Progenitor cell of endocrine pancreas (in vitro differentiated cells): ENCODE data around the gene SLC35F3. TPM values are rescaled to one million over a fixed set of nuclear protein-coding genes. Genes with fewer than 3 reads are reported as not detected.

Source experiments
- DNase-seq: peaks from one replicate; pipeline ENCODE4 v3.0.0; 2021; ENCODE audit warnings: low spot score; ENCODE audit not compliant: unreplicated experiment
- H3K27ac Mint-ChIP-seq: 2 replicates; pipeline ENCODE4 v1.8.0; 2021; ENCODE audit warnings: mild to moderate bottlenecking, moderate library complexity, mixed read lengths
- H3K27me3 Mint-ChIP-seq: 2 replicates; pipeline ENCODE4 v1.8.0; 2021; ENCODE audit warnings: mixed read lengths
- H3K36me3 Mint-ChIP-seq: 2 replicates; pipeline ENCODE4 v1.8.0; 2022; ENCODE audit warnings: mixed read lengths; ENCODE audit not compliant: insufficient read depth
- H3K4me1 Mint-ChIP-seq: 2 replicates; pipeline ENCODE4 v1.8.0; 2021; ENCODE audit warnings: low read depth, mixed read lengths
- H3K4me3 Mint-ChIP-seq: 2 replicates; pipeline ENCODE4 v1.8.0; 2021; ENCODE audit warnings: low read depth, mild to moderate bottlenecking, moderate library complexity, mixed read lengths
- H3K9me3 Mint-ChIP-seq: 2 replicates; pipeline ENCODE4 v1.8.0; 2021; ENCODE audit warnings: low read depth, mixed read lengths
- CTCF ChIP-seq: fragments of 200-600 bp; sonication (generic); IDR thresholded peaks from one replicate; pipeline ENCODE4 v1.5.0; 2021; ENCODE audit warnings: antibody characterized with exemption, mild to moderate bottlenecking; ENCODE audit not compliant: unreplicated experiment
- total RNA-seq: library from RNA; stranded (reverse); gene quantifications from 2 replicates; pipeline ENCODE4 v1.2.1, GENCODE V29; 2021

The SLC35F3 gene
- total RNA-seq, 1 donor from 2014 or later: 0.74 TPM

GRCh38 chr1:234072793-234073192 lies 168.3 kb downstream of the SLC35F3 start:
- Mint-ChIP-seq H3K27ac (no peak overlapping the region), H3K36me3 (no peaks in the 10 kb centered on the region), H3K4me3 (no peak overlapping the region), H3K4me1 (peaks cover 11% of the 10 kb centered on the region), H3K9me3 (no peaks in the 10 kb centered on the region), H3K27me3 (peaks cover 51% of the 10 kb centered on the region)
- no peak for DNase-seq
- no peak for TF ChIP-seq CTCF

- DNase-seq: no peak
- Mint-ChIP-seq H3K27ac (no peak overlapping the region), H3K4me1 (peaks cover 11% of the 10 kb centered on the region), H3K27me3 (peaks cover 64% of the 10 kb centered on the region), H3K4me3 (no peak overlapping the region), H3K36me3 (peaks cover 1% of the 10 kb centered on the region), H3K9me3 (no peaks in the 10 kb centered on the region)
- no peak for TF ChIP-seq CTCF
Observed at GRCh38 chr1:234078143-234078542, 173.7 kb downstream of the SLC35F3 start.

- no peak for DNase-seq
- peaks cover 6% of the 10 kb centered on the region for H3K4me1 Mint-ChIP-seq
Observed at GRCh38 chr1:234079896-234080295, 175.4 kb downstream of the SLC35F3 start.

GRCh38 chr1:234083460-234083859 lies 179.0 kb downstream of the SLC35F3 start:
- no peak for DNase-seq

More at GRCh38 chr1:234079896-234080295, 175.4 kb downstream of the SLC35F3 start:
- Mint-ChIP-seq H3K36me3 (peaks cover 1% of the 10 kb centered on the region), H3K27me3 (peaks cover 61% of the 10 kb centered on the region), H3K4me3 (no peak overlapping the region), H3K9me3 (no peaks in the 10 kb centered on the region), H3K27ac (no peak overlapping the region)
- no peak for TF ChIP-seq CTCF

GRCh38 chr1:234089396-234089795 lies 184.9 kb downstream of the SLC35F3 start:
- Mint-ChIP-seq H3K4me3 (no peak overlapping the region), H3K27ac (peak overlapping the region; percentile 7), H3K9me3 (peaks cover 10% of the 10 kb centered on the region), H3K27me3 (peaks cover 83% of the 10 kb centered on the region), H3K4me1 (peaks cover 12% of the 10 kb centered on the region), H3K36me3 (peaks cover 2% of the 10 kb centered on the region)
- no peak for DNase-seq
- peak; percentile 45 for TF ChIP-seq CTCF

More at GRCh38 chr1:234083460-234083859, 179.0 kb downstream of the SLC35F3 start:
- no peaks in the 10 kb centered on the region for H3K4me1 Mint-ChIP-seq
- no peak overlapping the region for H3K27ac Mint-ChIP-seq
- TF ChIP-seq CTCF: no peak
- no peak overlapping the region for H3K4me3 Mint-ChIP-seq
- peaks cover 1% of the 10 kb centered on the region for H3K36me3 Mint-ChIP-seq
- no peaks in the 10 kb centered on the region for H3K9me3 Mint-ChIP-seq
- H3K27me3 Mint-ChIP-seq: peaks cover 72% of the 10 kb centered on the region
